Progenitor cell of endocrine pancreas (in vitro differentiated cells): ENCODE data around the gene RAB31. TPM values are rescaled to one million over a fixed set of nuclear protein-coding genes. Genes with fewer than 3 reads are reported as not detected.

Experiments
- DNase-seq: peaks from one replicate; pipeline ENCODE4 v3.0.0; 2021; ENCODE audit warnings: low spot score; ENCODE audit not compliant: unreplicated experiment
- H3K27ac Mint-ChIP-seq: 2 replicates; pipeline ENCODE4 v1.8.0; 2021; ENCODE audit warnings: mild to moderate bottlenecking, moderate library complexity, mixed read lengths
- H3K27me3 Mint-ChIP-seq: 2 replicates; pipeline ENCODE4 v1.8.0; 2021; ENCODE audit warnings: mixed read lengths
- H3K36me3 Mint-ChIP-seq: 2 replicates; pipeline ENCODE4 v1.8.0; 2022; ENCODE audit warnings: mixed read lengths; ENCODE audit not compliant: insufficient read depth
- H3K4me1 Mint-ChIP-seq: 2 replicates; pipeline ENCODE4 v1.8.0; 2021; ENCODE audit warnings: low read depth, mixed read lengths
- H3K4me3 Mint-ChIP-seq: 2 replicates; pipeline ENCODE4 v1.8.0; 2021; ENCODE audit warnings: low read depth, mild to moderate bottlenecking, moderate library complexity, mixed read lengths
- H3K9me3 Mint-ChIP-seq: 2 replicates; pipeline ENCODE4 v1.8.0; 2021; ENCODE audit warnings: low read depth, mixed read lengths
- CTCF ChIP-seq: fragments of 200-600 bp; sonication (generic); IDR thresholded peaks from one replicate; pipeline ENCODE4 v1.5.0; 2021; ENCODE audit warnings: antibody characterized with exemption, mild to moderate bottlenecking; ENCODE audit not compliant: unreplicated experiment
- total RNA-seq: library from RNA; stranded (reverse); gene quantifications from 2 replicates; pipeline ENCODE4 v1.2.1, GENCODE V29; 2021

Gene RAB31
- total RNA-seq, 1 donor from 2014 or later: 2.9 TPM

GRCh38 chr18:9839211-9839610 is 131.1 kb downstream of the RAB31 start:
- no peak overlapping the region for H3K4me3 Mint-ChIP-seq
- no peak overlapping the region for H3K27ac Mint-ChIP-seq
- H3K9me3 Mint-ChIP-seq: no peaks in the 10 kb centered on the region
- TF ChIP-seq CTCF: no peak
- peaks cover 13% of the 10 kb centered on the region for H3K4me1 Mint-ChIP-seq
- no peaks in the 10 kb centered on the region for H3K36me3 Mint-ChIP-seq
- peaks cover 29% of the 10 kb centered on the region for H3K27me3 Mint-ChIP-seq
- no peak for DNase-seq

GRCh38 chr18:9839853-9840252 is 131.8 kb downstream of the RAB31 start:
- Mint-ChIP-seq H3K27me3 (peaks cover 29% of the 10 kb centered on the region), H3K27ac (no peak overlapping the region), H3K36me3 (no peaks in the 10 kb centered on the region), H3K4me3 (no peak overlapping the region), H3K9me3 (no peaks in the 10 kb centered on the region), H3K4me1 (peaks cover 13% of the 10 kb centered on the region)
- no peak for DNase-seq
- TF ChIP-seq CTCF: no peak

- H3K36me3 Mint-ChIP-seq: no peaks in the 10 kb centered on the region
- H3K27ac Mint-ChIP-seq: no peak overlapping the region
- no peak for DNase-seq
- no peak overlapping the region for H3K4me3 Mint-ChIP-seq
- H3K4me1 Mint-ChIP-seq: peaks cover under 1% of the 10 kb centered on the region
- H3K9me3 Mint-ChIP-seq: no peaks in the 10 kb centered on the region
- TF ChIP-seq CTCF: no peak
- H3K27me3 Mint-ChIP-seq: peaks cover 25% of the 10 kb centered on the region
Measured at GRCh38 chr18:9841752-9842151, 133.7 kb downstream of the RAB31 start.

- no peaks in the 10 kb centered on the region for H3K9me3 Mint-ChIP-seq
- no peak overlapping the region for H3K27ac Mint-ChIP-seq
- H3K36me3 Mint-ChIP-seq: no peaks in the 10 kb centered on the region
- DNase-seq: no peak
- no peak overlapping the region for H3K4me3 Mint-ChIP-seq
- H3K4me1 Mint-ChIP-seq: no peaks in the 10 kb centered on the region
- no peak for TF ChIP-seq CTCF
- peaks cover 22% of the 10 kb centered on the region for H3K27me3 Mint-ChIP-seq
Measured at GRCh38 chr18:9842448-9842847, 134.3 kb downstream of the RAB31 start.

- no peak for TF ChIP-seq CTCF
- peaks cover 3% of the 10 kb centered on the region for H3K27me3 Mint-ChIP-seq
- DNase-seq: no peak
- no peaks in the 10 kb centered on the region for H3K4me1 Mint-ChIP-seq
- H3K36me3 Mint-ChIP-seq: no peaks in the 10 kb centered on the region
- no peak overlapping the region for H3K27ac Mint-ChIP-seq
- no peak overlapping the region for H3K4me3 Mint-ChIP-seq
- no peaks in the 10 kb centered on the region for H3K9me3 Mint-ChIP-seq
Measured at GRCh38 chr18:9845256-9845655, 137.2 kb downstream of the RAB31 start.
